ENCODE data around the gene GPC5. TPM values are rescaled to one million over a fixed set of nuclear protein-coding genes. Genes with fewer than 3 reads are reported as not detected.

GPC5 gene
- total RNA-seq, 1 donor from 2014 or later = 2.5 TPM

DNA sequence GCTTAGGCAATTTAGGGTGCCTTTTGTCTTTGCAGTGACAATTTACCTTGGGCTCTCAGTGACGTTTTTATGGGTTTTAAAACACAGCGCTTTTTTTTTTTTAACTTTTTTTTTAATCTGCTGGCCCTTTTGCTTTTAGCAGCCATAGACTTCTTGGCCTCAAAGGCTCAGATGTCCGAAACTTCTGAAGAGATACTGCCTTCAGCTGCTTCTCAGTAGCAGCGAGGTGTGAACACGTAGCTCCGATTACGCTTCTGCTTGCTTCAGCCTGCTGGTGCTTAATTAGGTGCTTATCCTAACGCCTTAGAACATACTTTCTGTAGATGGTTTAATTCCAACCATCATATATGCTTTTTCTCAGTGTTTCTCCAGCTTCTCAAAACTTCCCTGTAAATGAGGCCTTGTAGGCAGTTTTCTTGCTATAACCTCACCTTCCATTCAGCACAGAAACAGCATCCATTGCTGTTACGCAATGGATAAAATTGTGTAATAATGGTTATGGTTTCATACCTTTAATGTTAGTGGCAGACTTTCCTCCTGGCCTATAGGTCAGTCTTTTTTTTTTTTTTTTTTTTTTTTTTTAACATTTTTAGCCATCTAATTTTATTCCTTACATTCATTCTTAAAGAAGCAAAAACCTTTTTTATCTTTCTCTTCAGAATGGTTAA, 723.9 kb downstream of the GPC5 start:
- DNase-seq (ENCODE audit: low spot score in 2 of 2, unreplicated experiment in 2 of 2) = no peak

DNA sequence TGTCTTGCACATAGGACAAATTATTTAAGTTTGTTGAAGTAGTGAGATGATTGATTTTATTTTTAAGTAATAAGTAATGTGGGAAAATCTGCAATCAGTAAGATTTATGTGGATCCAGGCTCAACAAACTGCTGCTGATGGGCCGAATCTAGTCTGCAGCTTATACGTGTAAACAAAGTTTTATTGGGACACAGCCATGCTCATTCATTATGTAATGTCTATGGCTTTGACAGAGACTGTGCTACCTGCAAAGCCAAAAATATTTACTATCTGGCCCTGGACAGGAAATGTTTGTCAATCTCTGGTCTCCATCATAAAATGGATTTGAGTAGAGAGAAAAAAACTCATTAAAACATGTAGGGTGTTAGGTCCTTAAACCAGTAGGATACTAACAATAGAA, 728.0 kb downstream of the GPC5 start:
- TF ChIP-seq, protein P1, sequence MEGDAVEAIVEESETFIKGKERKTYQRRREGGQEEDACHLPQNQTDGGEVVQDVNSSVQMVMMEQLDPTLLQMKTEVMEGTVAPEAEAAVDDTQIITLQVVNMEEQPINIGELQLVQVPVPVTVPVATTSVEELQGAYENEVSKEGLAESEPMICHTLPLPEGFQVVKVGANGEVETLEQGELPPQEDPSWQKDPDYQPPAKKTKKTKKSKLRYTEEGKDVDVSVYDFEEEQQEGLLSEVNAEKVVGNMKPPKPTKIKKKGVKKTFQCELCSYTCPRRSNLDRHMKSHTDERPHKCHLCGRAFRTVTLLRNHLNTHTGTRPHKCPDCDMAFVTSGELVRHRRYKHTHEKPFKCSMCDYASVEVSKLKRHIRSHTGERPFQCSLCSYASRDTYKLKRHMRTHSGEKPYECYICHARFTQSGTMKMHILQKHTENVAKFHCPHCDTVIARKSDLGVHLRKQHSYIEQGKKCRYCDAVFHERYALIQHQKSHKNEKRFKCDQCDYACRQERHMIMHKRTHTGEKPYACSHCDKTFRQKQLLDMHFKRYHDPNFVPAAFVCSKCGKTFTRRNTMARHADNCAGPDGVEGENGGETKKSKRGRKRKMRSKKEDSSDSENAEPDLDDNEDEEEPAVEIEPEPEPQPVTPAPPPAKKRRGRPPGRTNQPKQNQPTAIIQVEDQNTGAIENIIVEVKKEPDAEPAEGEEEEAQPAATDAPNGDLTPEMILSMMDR (IDR thresholded peaks at IDR 0.05; ENCODE audit: unreplicated experiment) = no peak
- Mint-ChIP-seq H3K4me3 (no peak overlapping the region), H3K27ac (no peak overlapping the region), H3K4me1 (peaks cover 9% of the 10 kb centered on the region), H3K27me3 (ENCODE audit: low read depth) (no peaks in the 10 kb centered on the region), H3K9me3 (no peaks in the 10 kb centered on the region), H3K36me3 (no peaks in the 10 kb centered on the region)
- DNase-seq (ENCODE audit: low spot score in 2 of 2, unreplicated experiment in 2 of 2) = no peak

More for the DNA sequence above, 723.9 kb downstream of the GPC5 start:
- peaks cover 9% of the 10 kb centered on the region for H3K4me1 Mint-ChIP-seq
- H3K4me3 Mint-ChIP-seq = no peak overlapping the region
- H3K36me3 Mint-ChIP-seq = peaks cover 4% of the 10 kb centered on the region
- TF ChIP-seq, protein P1 (IDR thresholded peaks at IDR 0.05; ENCODE audit: unreplicated experiment) = no peak
- peaks cover 8% of the 10 kb centered on the region for H3K9me3 Mint-ChIP-seq
- H3K27me3 Mint-ChIP-seq (ENCODE audit: low read depth) = no peaks in the 10 kb centered on the region
- no peak overlapping the region for H3K27ac Mint-ChIP-seq

DNA sequence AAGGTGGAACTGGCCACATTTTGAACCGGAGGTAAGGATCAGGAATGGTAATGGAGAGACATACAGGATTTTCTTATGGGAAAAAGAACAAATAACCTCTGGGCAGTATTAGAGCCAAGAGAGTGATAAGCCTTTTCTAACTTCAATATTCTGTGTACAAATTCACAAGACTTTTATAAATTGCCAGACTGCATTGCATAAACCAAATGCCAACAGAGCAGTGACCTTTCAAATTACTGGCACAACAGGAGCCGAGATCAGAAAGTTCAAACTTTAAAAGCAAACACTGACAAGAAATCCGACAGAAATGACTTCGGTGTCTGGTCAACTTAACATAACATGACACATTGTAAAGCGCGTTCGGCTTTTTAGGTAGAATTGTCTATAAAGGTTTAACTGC, 737.1 kb downstream of the GPC5 start:
- peaks cover 15% of the 10 kb centered on the region for H3K4me1 Mint-ChIP-seq
- no peak overlapping the region for H3K27ac Mint-ChIP-seq
- H3K9me3 Mint-ChIP-seq = no peaks in the 10 kb centered on the region
- no peaks in the 10 kb centered on the region for H3K27me3 Mint-ChIP-seq (ENCODE audit: low read depth)
- TF ChIP-seq, protein P1 (IDR thresholded peaks at IDR 0.05; ENCODE audit: unreplicated experiment) = no peak
- H3K36me3 Mint-ChIP-seq = no peaks in the 10 kb centered on the region
- H3K4me3 Mint-ChIP-seq = no peak overlapping the region
- DNase-seq (ENCODE audit: low spot score in 2 of 2, unreplicated experiment in 2 of 2) = no peak

GRCh38 chr13:92136449-92137155, 738.2 kb downstream of the GPC5 start:
- Mint-ChIP-seq H3K9me3 (no peaks in the 10 kb centered on the region), H3K27me3 (ENCODE audit: low read depth) (no peaks in the 10 kb centered on the region), H3K27ac (no peak overlapping the region), H3K4me1 (peaks cover 22% of the 10 kb centered on the region), H3K4me3 (no peak overlapping the region), H3K36me3 (no peaks in the 10 kb centered on the region)
- DNase-seq (ENCODE audit: low spot score in 2 of 2, unreplicated experiment in 2 of 2) = no peak
- TF ChIP-seq, protein P1 (IDR thresholded peaks at IDR 0.05; ENCODE audit: unreplicated experiment) = no peak

- Mint-ChIP-seq H3K27me3 (ENCODE audit: low read depth) (no peaks in the 10 kb centered on the region), H3K4me3 (no peak overlapping the region), H3K9me3 (no peaks in the 10 kb centered on the region), H3K4me1 (peaks cover 22% of the 10 kb centered on the region), H3K36me3 (no peaks in the 10 kb centered on the region), H3K27ac (no peak overlapping the region)
- no peak for DNase-seq (ENCODE audit: low spot score in 2 of 2, unreplicated experiment in 2 of 2)
- TF ChIP-seq, protein P1 (IDR thresholded peaks at IDR 0.05; ENCODE audit: unreplicated experiment) = no peak
Observed at GRCh38 chr13:92137520-92137919, 739.1 kb downstream of the GPC5 start.
